K562 (cell line): ENCODE measurements around the gene CRYM. TPM values are rescaled to one million over a fixed set of nuclear protein-coding genes. Genes with fewer than 3 reads are reported as not detected.

Source experiments
- ATAC-seq: fragments of 200-7000 bp; cut with Tn5 transposase; 3 replicates; pipeline ENCODE4 v1.9.1; 2020; ENCODE audit warnings: moderate library complexity
- BruUV-seq: library from RNA; stranded (reverse); fragments of 400-500 nt; replicated peaks from 2 replicates; lab custom pipeline; 2021; lab: Mats Ljungman, UMichigan
- CTCF ChIA-PET: fragments of 300-600 bp; formaldehyde crosslinking; extraction: SDS; loops from one replicate; lab custom pipeline; 2021; ENCODE audit warnings: low intra/inter-chr PET ratio; lab: Yijun Ruan, JAX
- POLR2A ChIA-PET: fragments of 300-600, 350-650 bp; sonication (Branson Sonifier 250); formaldehyde crosslinking; extraction: SDS; loops from one replicate; lab custom pipeline; 2021; ENCODE audit warnings: antibody characterized with exemption, inconsistent platforms; lab: Yijun Ruan, JAX
- DNase-seq, 4 experiments: peaks; one replicate each; pipeline versions ENCODE4 v3.0.0 to v3.0.0-alpha.2; 2011 to 2018; ENCODE audit warnings: low spot score in 3 of 4, mixed read lengths in 3 of 4; ENCODE audit errors: extremely low read depth in 1 of 4
- FAIRE-seq: peaks from 2 replicates; lab custom pipeline; 2011; peaks lifted over from hg19 to GRCh38; lab: Jason Lieb, UNC
- H2AFZ ChIP-seq: 2 replicates; pipeline ENCODE4 v1.6.0; 2011; ENCODE audit warnings: low read depth, low read length, control low read depth, inconsistent platforms
- H3K27ac ChIP-seq: fragments of 200-600 bp; 3 replicates; pipeline ENCODE4 v1.8.0; 2011; ENCODE audit warnings: low read depth, mild to moderate bottlenecking, control low read depth, inconsistent platforms, low read length, moderate library complexity, mixed read lengths; ENCODE audit errors: extremely low read depth
- H3K27me3 ChIP-seq, 2 experiments: fragments of 300-600 bp in 1 of 2; 2 replicates in 1 of 2; 3 replicates in 1 of 2; pipeline versions ENCODE4 v1.6.0 to v1.8.0; 2011; ENCODE audit warnings: inconsistent platforms in 2 of 2, low read length in 2 of 2, mild to moderate bottlenecking in 1 of 2, mixed read lengths in 1 of 2, moderate library complexity in 1 of 2; ENCODE audit not compliant: control insufficient read depth in 2 of 2, insufficient read depth in 2 of 2
- H3K36me3 ChIP-seq: fragments of 300-600 bp; 3 replicates; pipeline ENCODE4 v1.8.0; 2011; ENCODE audit warnings: mild to moderate bottlenecking, low read length, inconsistent platforms; ENCODE audit not compliant: control insufficient read depth, insufficient read depth
- H3K4me1 ChIP-seq, 2 experiments: fragments of 200-600 bp in 1 of 2; replicated peaks in 1 of 2; 2 replicates in 1 of 2; 3 replicates in 1 of 2; pipeline versions ENCODE4 v1.5.1 to v1.8.0; 2011; ENCODE audit warnings: inconsistent platforms in 2 of 2, low read length in 2 of 2, mild to moderate bottlenecking in 1 of 2, mixed read lengths in 1 of 2, moderate library complexity in 1 of 2; ENCODE audit not compliant: control insufficient read depth in 2 of 2, insufficient read depth in 2 of 2
- H3K4me2 ChIP-seq: 2 replicates; pipeline ENCODE4 v1.6.1; 2011; ENCODE audit warnings: low read length, control low read depth, inconsistent platforms, mixed read lengths; ENCODE audit not compliant: insufficient read depth
- H3K4me3 ChIP-seq: fragments of 200-600 bp; sonication (generic), shearing (Covaris generic); 2 replicates; pipeline ENCODE4 v1.5.1; 2016; ENCODE audit warnings: control low read depth, inconsistent platforms
- H3K79me2 ChIP-seq: fragments of 200-600 bp; 3 replicates; pipeline ENCODE4 v1.8.0; 2011; ENCODE audit warnings: low read length, inconsistent platforms; ENCODE audit not compliant: control insufficient read depth, insufficient read depth
- H3K9ac ChIP-seq, 2 experiments: 2 replicates each; pipeline versions ENCODE4 v1.6.0 to v1.6.1; 2011; ENCODE audit warnings: low read depth in 2 of 2, low read length in 2 of 2, control low read depth in 1 of 2, inconsistent platforms in 1 of 2, mild to moderate bottlenecking in 1 of 2, mixed read lengths in 1 of 2; ENCODE audit not compliant: insufficient read depth in 1 of 2
- H3K9me1 ChIP-seq: one replicate; pipeline ENCODE4 v1.6.0; 2011; ENCODE audit warnings: inconsistent platforms, mild to moderate bottlenecking, low read length, moderate library complexity; ENCODE audit not compliant: control insufficient read depth, insufficient read depth
- H3K9me3 ChIP-seq: replicated peaks from 2 replicates; pipeline ENCODE4 v1.5.1; 2011; ENCODE audit warnings: low read depth, low read length, inconsistent platforms; ENCODE audit not compliant: control insufficient read depth, insufficient read depth
- H4K20me1 ChIP-seq: replicated peaks from 2 replicates; pipeline ENCODE4 v1.6.1; 2011; ENCODE audit warnings: low read length, inconsistent platforms, mixed read lengths; ENCODE audit not compliant: control insufficient read depth, insufficient read depth
- ARHGAP35 ChIP-seq: fragments of 450-650 bp; IDR thresholded peaks from 2 replicates; pipeline ENCODE4 v1.6.1; 2018; ENCODE audit not compliant: partially characterized antibody
- BRF1 ChIP-seq: IDR thresholded peaks from 3 replicates; pipeline ENCODE4 v1.6.1; 2011; ENCODE audit warnings: borderline replicate concordance, mild to moderate bottlenecking; ENCODE audit not compliant: insufficient read length; ENCODE audit errors: extremely low read depth
- CBX5 ChIP-seq: IDR thresholded peaks from 2 replicates; pipeline ENCODE4 v1.6.1; 2014; ENCODE audit warnings: low read depth, borderline replicate concordance
- CHD2 ChIP-seq: IDR thresholded peaks from 2 replicates; pipeline ENCODE4 v1.6.1; 2011; ENCODE audit warnings: low read depth, low read length
- HLTF ChIP-seq: fragments of 450-650 bp; IDR thresholded peaks from 2 replicates; pipeline ENCODE4 v1.6.1; 2016
- HMG20B ChIP-seq: fragments of 250-450 bp; sonication (Bioruptor Pico); IDR thresholded peaks from 2 replicates; pipeline ENCODE4 v1.5.0; 2021; ENCODE audit warnings: mild to moderate bottlenecking
- HNRNPUL1 ChIP-seq: fragments of 200-400 bp; formaldehyde crosslinking; IDR thresholded peaks from 2 replicates; pipeline ENCODE4 v1.6.1; 2017; ENCODE audit warnings: low read length
- PHF20 ChIP-seq: fragments of 450-650 bp; IDR thresholded peaks from 2 replicates; pipeline ENCODE4 v1.6.1; 2018; ENCODE audit not compliant: partially characterized antibody
- RBM17 ChIP-seq: fragments of 200-400 bp; formaldehyde crosslinking; IDR thresholded peaks from 2 replicates; pipeline ENCODE4 v1.6.1; 2017; ENCODE audit warnings: low read depth, mild to moderate bottlenecking, low read length, borderline replicate concordance
- RBM34 ChIP-seq: fragments of 200-400 bp; formaldehyde crosslinking; IDR thresholded peaks from 2 replicates; pipeline ENCODE4 v1.6.1; 2018; ENCODE audit warnings: low read length, borderline replicate concordance; ENCODE audit not compliant: insufficient read depth
- SMARCB1 ChIP-seq: IDR thresholded peaks from 2 replicates; pipeline ENCODE4 v1.6.1; 2011; ENCODE audit warnings: improper control_type of control experiment, low read depth; ENCODE audit not compliant: insufficient read length
- SRSF1 ChIP-seq: fragments of 200-400 bp; formaldehyde crosslinking; IDR thresholded peaks from 2 replicates; pipeline ENCODE4 v1.6.1; 2017; ENCODE audit warnings: mild to moderate bottlenecking, low read depth, low read length, moderate library complexity
- ZNF76 ChIP-seq: fragments of 250-450 bp; sonication (Bioruptor Pico); IDR thresholded peaks from 2 replicates; pipeline ENCODE4 v1.4.0; 2020; ENCODE audit warnings: mild to moderate bottlenecking, moderate library complexity, borderline replicate concordance
- WGBS: fragments of 100-300 bp; shearing (Covaris generic); methylation state at CpG from one replicate; pipeline ENCODE4 v1.1.6; 2016; ENCODE audit warnings: low coverage, mixed read lengths; ENCODE audit not compliant: insufficient coverage; ENCODE audit errors: missing lambda C conversion rate; 5-methylcytosine and 5-hydroxymethylcytosine counted together
- in situ Hi-C: fragments of 300-500 bp; cut with MboI; formaldehyde crosslinking; loops from 4 replicates; pipeline ENCODE4 v1.15.0; 2018; ENCODE audit warnings: inconsistent platforms, mixed read lengths
- intact Hi-C: fragments of 100-400 bp; cut with micrococcal nuclease; formaldehyde crosslinking; loops from 2 replicates; pipeline ENCODE4 v1.14.2; 2022
- polyA plus RNA-seq, 8 experiments: library from polyadenylated mRNA; depleted of rRNA in 4 of 8; stranded (reverse) in 5 of 8; unstranded in 3 of 8; fragments of >200 nt; fragmentation: Nextera tagmentation in 2 of 8; fragmentation: Illumina TruSeq in 1 of 8; extraction: Ambion mirVana in 2 of 8; extraction: Trizol in 1 of 8; gene quantifications; 2 replicates each; pipeline versions ENCODE4 v1.2.1 to v1.2.3, GENCODE V29; 2011 to 2014; ENCODE audit warnings: inconsistent platforms in 1 of 8, missing spikeins in 1 of 8
- total RNA-seq, 7 experiments: library from RNA; depleted of rRNA in 6 of 7; stranded (reverse); fragments of >200 nt in 6 of 7; fragmentation: Illumina TruSeq in 2 of 7; extraction: Trizol in 2 of 7; gene quantifications; 2 replicates each; pipeline versions ENCODE4 v1.2.1 to v1.2.3, GENCODE V29; 2011 to 2021; ENCODE audit warnings: low replicate concordance in 1 of 7
- TF ChIP-seq, protein P1 (sequence below): fragments of 250-450 bp; sonication (Bioruptor Pico); IDR thresholded peaks from 2 replicates; pipeline ENCODE4 v1.8.0; 2022; ENCODE audit warnings: moderate library complexity, mild to moderate bottlenecking, inconsistent platforms
- TF ChIP-seq, protein P2 (sequence below): sonication (generic); formaldehyde crosslinking; IDR thresholded peaks from 2 replicates; pipeline ENCODE4 v1.9.0; 2022; ENCODE audit warnings: mild to moderate bottlenecking, missing genetic modification reagents
- TF ChIP-seq, protein P3 (sequence below): fragments of 450-650 bp; formaldehyde crosslinking; IDR thresholded peaks from 2 replicates; pipeline ENCODE4 v1.4.0; 2022; ENCODE audit warnings: mild to moderate bottlenecking, moderate library complexity
- TF ChIP-seq, protein P4 (sequence below): fragments of 450-650 bp; formaldehyde crosslinking; IDR thresholded peaks from 2 replicates; pipeline ENCODE4 v1.4.0; 2020; ENCODE audit warnings: mild to moderate bottlenecking, moderate library complexity

Gene CRYM
- total and polyA plus RNA-seq, 9 of the 15 experiments (the other 6 are each of a cell fraction or from before 2014, with no cell fraction given), result 0.08 to 0.98 (median 0.47) TPM

DNA sequence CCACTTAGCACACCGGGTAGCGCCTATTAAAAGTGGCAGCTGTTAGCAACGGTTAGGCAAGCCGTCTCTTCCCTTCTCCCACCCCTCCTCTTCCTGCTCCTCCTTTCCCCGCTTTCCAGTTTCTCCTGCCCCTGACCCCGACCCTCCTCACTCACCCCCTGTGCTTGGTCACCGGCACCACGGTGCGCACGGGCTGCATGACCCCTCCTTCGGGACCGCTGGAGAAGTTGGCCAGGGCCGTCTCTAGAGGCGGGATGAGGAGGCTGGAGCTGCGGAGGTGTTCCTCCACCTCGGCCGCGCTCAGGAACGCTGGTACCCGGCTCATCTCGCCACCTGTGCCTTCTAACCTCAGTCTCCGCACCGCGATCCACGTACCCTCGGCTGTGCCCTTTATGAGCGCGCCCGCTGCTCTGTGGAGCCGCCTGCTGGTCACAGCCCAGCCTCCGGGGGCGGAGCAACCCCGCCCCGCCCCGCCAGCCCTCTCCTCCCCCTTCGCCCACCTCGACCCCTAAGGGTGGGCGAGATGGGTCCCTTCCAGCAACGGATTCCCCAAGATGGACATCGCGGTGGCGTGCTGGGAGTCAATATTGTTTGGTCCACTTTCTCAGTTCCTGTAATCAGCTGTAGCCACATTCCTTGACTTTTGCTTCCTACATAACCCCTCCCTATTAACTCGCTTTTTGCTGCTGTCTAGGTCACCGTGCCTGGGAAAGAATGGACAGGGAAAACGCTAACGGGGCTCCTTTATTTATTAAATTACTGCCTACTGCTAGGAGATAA, at the start of gene CRYM (continued):
- TF ChIP-seq, protein P1, sequence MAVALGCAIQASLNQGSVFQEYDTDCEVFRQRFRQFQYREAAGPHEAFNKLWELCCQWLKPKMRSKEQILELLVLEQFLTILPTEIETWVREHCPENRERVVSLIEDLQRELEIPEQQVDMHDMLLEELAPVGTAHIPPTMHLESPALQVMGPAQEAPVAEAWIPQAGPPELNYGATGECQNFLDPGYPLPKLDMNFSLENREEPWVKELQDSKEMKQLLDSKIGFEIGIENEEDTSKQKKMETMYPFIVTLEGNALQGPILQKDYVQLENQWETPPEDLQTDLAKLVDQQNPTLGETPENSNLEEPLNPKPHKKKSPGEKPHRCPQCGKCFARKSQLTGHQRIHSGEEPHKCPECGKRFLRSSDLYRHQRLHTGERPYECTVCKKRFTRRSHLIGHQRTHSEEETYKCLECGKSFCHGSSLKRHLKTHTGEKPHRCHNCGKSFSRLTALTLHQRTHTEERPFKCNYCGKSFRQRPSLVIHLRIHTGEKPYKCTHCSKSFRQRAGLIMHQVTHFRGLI (CRISPR knock-in tag), result no peak
- 0 out of 2 replicates have a peak, but pooled peaks have one; percentile 59 for TF ChIP-seq HLTF
- TF ChIP-seq, all 486 proteins: peak for 34

DNA sequence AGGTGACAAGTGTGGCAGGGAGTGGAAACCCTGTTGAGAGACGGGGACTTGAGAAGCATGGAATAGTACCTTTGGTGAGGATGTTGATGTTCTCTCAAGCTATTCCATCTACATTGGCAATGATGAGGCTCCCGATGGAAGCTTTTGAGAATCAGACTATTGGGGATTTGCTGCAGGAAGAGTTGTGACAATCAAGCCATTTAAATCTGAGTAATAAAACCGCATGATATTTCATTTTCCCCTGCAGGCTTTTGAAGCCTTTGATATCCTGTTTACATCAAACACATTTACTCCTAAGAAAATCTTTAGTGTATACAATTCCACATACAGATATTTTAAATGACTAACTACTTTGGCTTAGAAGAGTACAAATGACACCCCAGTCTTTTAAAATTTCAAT, 49.0 kb upstream of the CRYM start:
- intact Hi-C loops, result no loop called here
- ATAC-seq (no peak), FAIRE-seq (no peak)

More for the DNA sequence above, 49.0 kb upstream of the CRYM start:
- no peaks in the 10 kb centered on the region for H3K4me1 ChIP-seq
- BruUV-seq, result no TSS peak
- no peak overlapping the region for H3K9ac ChIP-seq
- no peak overlapping the region for H3K27ac ChIP-seq
- 0% methylated on average over 3 of the region's 3 CpGs for whole genome bisulfite sequencing
- H3K9me3 ChIP-seq, result no peaks in the 10 kb centered on the region
- H3K9me1 ChIP-seq, result no peaks in the 10 kb centered on the region
- ChIA-PET POLR2A (no interaction called here), CTCF (no interaction called here)
- TF ChIP-seq, protein P2, sequence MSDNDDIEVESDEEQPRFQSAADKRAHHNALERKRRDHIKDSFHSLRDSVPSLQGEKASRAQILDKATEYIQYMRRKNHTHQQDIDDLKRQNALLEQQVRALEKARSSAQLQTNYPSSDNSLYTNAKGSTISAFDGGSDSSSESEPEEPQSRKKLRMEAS (CRISPR knock-in tag), result no peak
- TF ChIP-seq PHF20, result no peak
- no peak for TF ChIP-seq SRSF1
- TF ChIP-seq, protein P3, sequence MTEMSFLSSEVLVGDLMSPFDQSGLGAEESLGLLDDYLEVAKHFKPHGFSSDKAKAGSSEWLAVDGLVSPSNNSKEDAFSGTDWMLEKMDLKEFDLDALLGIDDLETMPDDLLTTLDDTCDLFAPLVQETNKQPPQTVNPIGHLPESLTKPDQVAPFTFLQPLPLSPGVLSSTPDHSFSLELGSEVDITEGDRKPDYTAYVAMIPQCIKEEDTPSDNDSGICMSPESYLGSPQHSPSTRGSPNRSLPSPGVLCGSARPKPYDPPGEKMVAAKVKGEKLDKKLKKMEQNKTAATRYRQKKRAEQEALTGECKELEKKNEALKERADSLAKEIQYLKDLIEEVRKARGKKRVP (CRISPR knock-in tag), result no peak
- no peak for TF ChIP-seq HNRNPUL1
- no peak for TF ChIP-seq CBX5
- no peak for TF ChIP-seq CHD2
- no peak for TF ChIP-seq HMG20B (CRISPR knock-in tag)
- TF ChIP-seq ARHGAP35, result no peak
- no peak for TF ChIP-seq RBM34
- TF ChIP-seq, protein P4, sequence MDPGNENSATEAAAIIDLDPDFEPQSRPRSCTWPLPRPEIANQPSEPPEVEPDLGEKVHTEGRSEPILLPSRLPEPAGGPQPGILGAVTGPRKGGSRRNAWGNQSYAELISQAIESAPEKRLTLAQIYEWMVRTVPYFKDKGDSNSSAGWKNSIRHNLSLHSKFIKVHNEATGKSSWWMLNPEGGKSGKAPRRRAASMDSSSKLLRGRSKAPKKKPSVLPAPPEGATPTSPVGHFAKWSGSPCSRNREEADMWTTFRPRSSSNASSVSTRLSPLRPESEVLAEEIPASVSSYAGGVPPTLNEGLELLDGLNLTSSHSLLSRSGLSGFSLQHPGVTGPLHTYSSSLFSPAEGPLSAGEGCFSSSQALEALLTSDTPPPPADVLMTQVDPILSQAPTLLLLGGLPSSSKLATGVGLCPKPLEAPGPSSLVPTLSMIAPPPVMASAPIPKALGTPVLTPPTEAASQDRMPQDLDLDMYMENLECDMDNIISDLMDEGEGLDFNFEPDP (CRISPR knock-in tag), result no peak
- TF ChIP-seq BRF1, result no peak
- TF ChIP-seq RBM17, result no peak
- no peak for TF ChIP-seq ZNF76 (CRISPR knock-in tag)
- no peak for TF ChIP-seq SMARCB1
- no peak overlapping the region for H2AFZ ChIP-seq
- H3K36me3 ChIP-seq, result no peaks in the 10 kb centered on the region
- no peaks in the 10 kb centered on the region for H3K79me2 ChIP-seq
- H3K27me3 ChIP-seq, result peaks cover 8 to 15% of the 10 kb centered on the region in 2 experiments; a peak in 4 of 5 replicates
- no peak overlapping the region for H3K4me3 ChIP-seq
- in situ Hi-C loops, result loop anchor here (25.0 kb wide), 1 partner anchor 535 kb away; the partner anchor contains the start of gene NPIPB4
- no peak for DNase-seq
- H3K4me2 ChIP-seq, result no peak overlapping the region
- H4K20me1 ChIP-seq, result no peaks in the 10 kb centered on the region
